K562 treated with DMSO at 1 percent for 4 hours (cell line): ENCODE results near the gene MBLAC1. TPM values are rescaled to one million over a fixed set of nuclear protein-coding genes. Genes with fewer than 3 reads are reported as not detected.

ENCODE experiments used
- total RNA-seq: library from RNA; unstranded; fragments of 300-600 nt; gene quantifications from 2 replicates; pipeline ENCODE4 v1.2.3, GENCODE V29; 2022; ENCODE audit not compliant: insufficient read depth

Gene MBLAC1
- total RNA-seq, result 1.5 and 1.9 TPM in 2 replicates

GRCh38 chr7:100126931-100127865 is at the start of gene MBLAC1:
Gene MBLAC1, plus strand, starts transcription at chr7:100126967. Its CDS starts 429 bp downstream, at chr7:100127396.

GRCh38 chr7:100081535-100082102 is 45.1 kb upstream of the MBLAC1 start, which contains the start of gene ZNF3:
Gene ZNF3, minus strand, starts transcription at chr7:100081723. Its CDS starts 4,366 bp downstream, at chr7:100077357.

GRCh38 chr7:100088621-100089457 is 37.9 kb upstream of the MBLAC1 start, which contains the start of gene COPS6:
Gene COPS6, plus strand, starts transcription at chr7:100088969. Its CDS starts 22 bp downstream, at chr7:100088991.

GRCh38 chr7:100101016-100101862 is 25.5 kb upstream of the MBLAC1 start, which contains the start of the genes AP4M1 and MCM7:
Gene AP4M1, plus strand, starts transcription at chr7:100101643. Its CDS starts 72 bp downstream, at chr7:100101715.
Gene MCM7, minus strand, starts transcription at chr7:100101397. Its CDS starts 103 bp downstream, at chr7:100101294.

GRCh38 chr7:100119072-100119969 is 7.4 kb upstream of the MBLAC1 start, which contains the start of the genes CNPY4 and TAF6:
Gene CNPY4, plus strand, starts transcription at chr7:100119634. Its CDS starts 111 bp downstream, at chr7:100119745.
Gene TAF6, minus strand, starts transcription at chr7:100119358. Its CDS starts 5,149 bp downstream, at chr7:100114209.

GRCh38 chr7:100148559-100149328 is 22.0 kb downstream of the MBLAC1 start, which contains the start of gene LAMTOR4:
Gene LAMTOR4, plus strand, starts transcription at chr7:100148918. Its CDS starts 55 bp downstream, at chr7:100148973.

GRCh38 chr7:100158229-100159098 is 31.7 kb downstream of the MBLAC1 start, which contains the start of gene TRAPPC14:
Gene TRAPPC14, minus strand, starts transcription at chr7:100158723. Its CDS starts 224 bp downstream, at chr7:100158499.

GRCh38 chr7:100177045-100178001 is 50.6 kb downstream of the MBLAC1 start, which contains the start of the genes GPC2 and STAG3:
Gene GPC2, minus strand, starts transcription at chr7:100177381. Its CDS starts 182 bp downstream, at chr7:100177199.
Gene STAG3, plus strand, starts transcription at chr7:100177918. Its CDS starts 2,639 bp downstream, at chr7:100180557.

Other genes starting within 250 kb of the MBLAC1 start
- not detected in 2 replicates for gene OR2AE1, start 249.9 kb upstream of the MBLAC1 start, total RNA-seq
- gene TRIM4, start 207.4 kb upstream of the MBLAC1 start, total RNA-seq, result 35.4 and 35.7 TPM in 2 replicates
- gene GJC3, start 197.3 kb upstream of the MBLAC1 start, total RNA-seq, result not detected in 2 replicates
- gene AZGP1, start 150.9 kb upstream of the MBLAC1 start, total RNA-seq, result not detected in 2 replicates
- gene ZKSCAN1, start 111.4 kb upstream of the MBLAC1 start, total RNA-seq, result 15.1 and 17.2 TPM in 2 replicates
- 8.1 and 8.9 TPM in 2 replicates for gene ZSCAN21, start 77.2 kb upstream of the MBLAC1 start, total RNA-seq
- gene ZNF3, start 45.2 kb upstream of the MBLAC1 start, total RNA-seq, result 17.9 and 23.2 TPM in 2 replicates
- gene COPS6, start 38.0 kb upstream of the MBLAC1 start, total RNA-seq, result 158 and 176 TPM in 2 replicates
- 544 and 550 TPM in 2 replicates for gene MCM7, start 25.6 kb upstream of the MBLAC1 start, total RNA-seq
- 10.1 and 12.3 TPM in 2 replicates for gene AP4M1, start 25.3 kb upstream of the MBLAC1 start, total RNA-seq
- 83.4 and 94.5 TPM in 2 replicates for gene TAF6, start 7.6 kb upstream of the MBLAC1 start, total RNA-seq
- gene CNPY4, start 7.3 kb upstream of the MBLAC1 start, total RNA-seq, result 4.1 and 6.5 TPM in 2 replicates
- 305 and 308 TPM in 2 replicates for gene LAMTOR4, start 22.0 kb downstream of the MBLAC1 start, total RNA-seq
- gene TRAPPC14, start 31.8 kb downstream of the MBLAC1 start, total RNA-seq, result 15.4 and 28.7 TPM in 2 replicates
- gene GAL3ST4, start 41.6 kb downstream of the MBLAC1 start, total RNA-seq, result 2.3 and 3.4 TPM in 2 replicates
- 0.82 and 4.1 TPM in 2 replicates for gene GPC2, start 50.4 kb downstream of the MBLAC1 start, total RNA-seq
- gene STAG3, start 51.0 kb downstream of the MBLAC1 start, total RNA-seq, result 5.7 TPM in 2 replicates
- gene PVRIG, start 93.0 kb downstream of the MBLAC1 start, total RNA-seq, result not detected in 2 replicates
- 2.6 and 2.8 TPM in 2 replicates for gene SPDYE3, start 180.7 kb downstream of the MBLAC1 start, total RNA-seq
- 28.5 and 33.4 TPM in 2 replicates for gene PILRB, start 231.2 kb downstream of the MBLAC1 start, total RNA-seq
- 2.6 and 4.7 TPM in 2 replicates for gene PILRA, start 246.5 kb downstream of the MBLAC1 start, total RNA-seq